K562 (cell line): ENCODE results near the gene ASMTL. TPM values are rescaled to one million over a fixed set of nuclear protein-coding genes. Genes with fewer than 3 reads are reported as not detected.
A peak's percentile ranks its signal among the peaks of the same experiment; 100 is the strongest.

ENCODE experiments used
- DMBX1 ChIP-seq: fragments of 250-450 bp; sonication (Bioruptor Pico); IDR thresholded peaks from 2 replicates; pipeline ENCODE4 v1.8.0; 2022; ENCODE audit warnings: inconsistent platforms, mild to moderate bottlenecking, moderate library complexity, borderline replicate concordance
- EHMT2 ChIP-seq: fragments of 450-650 bp; IDR thresholded peaks from 2 replicates; pipeline ENCODE4 v1.6.1; 2018; ENCODE audit warnings: antibody characterized with exemption
- FIP1L1 ChIP-seq: fragments of 200-400 bp; formaldehyde crosslinking; IDR thresholded peaks from 2 replicates; pipeline ENCODE4 v1.6.1; 2018; ENCODE audit warnings: mild to moderate bottlenecking, low read depth, low read length; ENCODE audit not compliant: poor library complexity, severe bottlenecking
- FOXJ2 ChIP-seq: fragments of 200-800 bp; sonication (Bioruptor generic); IDR thresholded peaks from 2 replicates; pipeline ENCODE4 v1.6.1; 2016; ENCODE audit warnings: missing genetic modification characterization, missing compliant biosample characterization
- GMEB1 ChIP-seq: fragments of 250-450 bp; sonication (Bioruptor Pico); IDR thresholded peaks from 2 replicates; pipeline ENCODE4 v1.4.0; 2020; ENCODE audit warnings: mild to moderate bottlenecking
- LARP7 ChIP-seq: fragments of 450-650 bp; IDR thresholded peaks from 2 replicates; pipeline ENCODE4 v1.6.1; 2016
- NCOA2 ChIP-seq, 2 experiments: fragments of 450-650 bp; IDR thresholded peaks; 2 replicates each; pipeline ENCODE4 v1.6.1; 2018; ENCODE audit warnings: mild to moderate bottlenecking in 2 of 2, moderate library complexity in 1 of 2; ENCODE audit not compliant: partially characterized antibody in 2 of 2
- NFXL1 ChIP-seq: fragments of 450-650 bp; formaldehyde crosslinking; IDR thresholded peaks from 2 replicates; pipeline ENCODE4 v1.4.0; 2021; ENCODE audit warnings: mild to moderate bottlenecking
- SMC3 ChIP-seq: conservative IDR thresholded peaks from 2 replicates; pipeline ENCODE4 v1.6.1; 2011; ENCODE audit warnings: low read depth, low read length, improper control_type of control experiment; ENCODE audit not compliant: insufficient read depth
- SPI1 ChIP-seq: IDR thresholded peaks from 2 replicates; pipeline ENCODE4 v1.6.1; 2011; ENCODE audit warnings: low read depth, low read length, control low read depth, borderline replicate concordance
- TSHZ1 ChIP-seq: fragments of 250-450 bp; sonication (Bioruptor Pico); IDR thresholded peaks from 2 replicates; pipeline ENCODE4 v1.4.0; 2020; ENCODE audit warnings: mild to moderate bottlenecking, moderate library complexity
- U2AF1 ChIP-seq: fragments of 200-400 bp; formaldehyde crosslinking; optimal IDR thresholded peaks from 2 replicates; pipeline ENCODE3; 2017; ENCODE audit warnings: mild to moderate bottlenecking, low read depth, low read length, moderate library complexity
- YBX1 ChIP-seq: fragments of 450-650 bp; IDR thresholded peaks from 2 replicates; pipeline ENCODE4 v1.7.1; 2016; ENCODE audit warnings: mild to moderate bottlenecking
- ZBTB43 ChIP-seq: sonication (generic); formaldehyde crosslinking; IDR thresholded peaks from 2 replicates; pipeline ENCODE4 v1.8.0; 2023; ENCODE audit warnings: mild to moderate bottlenecking, missing genetic modification reagents
- ZNF277 ChIP-seq: fragments of 250-450 bp; sonication (Bioruptor Pico); IDR thresholded peaks from 2 replicates; pipeline ENCODE4 v1.8.0; 2022; ENCODE audit warnings: inconsistent platforms, mild to moderate bottlenecking, moderate library complexity, borderline replicate concordance
- ZNF280B ChIP-seq: fragments of 250-450 bp; sonication (Bioruptor Pico); IDR thresholded peaks from 2 replicates; pipeline ENCODE4 v1.5.1; 2021; ENCODE audit warnings: mild to moderate bottlenecking
- polyA plus RNA-seq, 8 experiments: library from polyadenylated mRNA; depleted of rRNA in 4 of 8; stranded (reverse) in 5 of 8; unstranded in 3 of 8; fragments of >200 nt; fragmentation: Nextera tagmentation in 2 of 8; fragmentation: Illumina TruSeq in 1 of 8; extraction: Ambion mirVana in 2 of 8; extraction: Trizol in 1 of 8; gene quantifications; 2 replicates each; pipeline versions ENCODE4 v1.2.1 to v1.2.3, GENCODE V29; 2011 to 2014; ENCODE audit warnings: inconsistent platforms in 1 of 8, missing spikeins in 1 of 8
- total RNA-seq, 7 experiments: library from RNA; depleted of rRNA in 6 of 7; stranded (reverse); fragments of >200 nt in 6 of 7; fragmentation: Illumina TruSeq in 2 of 7; extraction: Trizol in 2 of 7; gene quantifications; 2 replicates each; pipeline versions ENCODE4 v1.2.1 to v1.2.3, GENCODE V29; 2011 to 2021; ENCODE audit warnings: low replicate concordance in 1 of 7
- TF ChIP-seq, protein P1 (sequence below): IDR thresholded peaks from 2 replicates; pipeline ENCODE4 v1.6.1; 2011; ENCODE audit not compliant: insufficient read length; ENCODE audit errors: extremely low read depth

ASMTL gene
- total and polyA plus RNA-seq, 9 of the 15 experiments (the other 6 are each of a cell fraction or from before 2014, with no cell fraction given), result 0.56 to 20.6 (median 7.6) TPM

GRCh38 chrX:1477801-1478458, 25.2 kb upstream of the ASMTL start (continued):
- TF ChIP-seq FOXJ2 (tag), result no peak
- no peak for TF ChIP-seq GMEB1
- TF ChIP-seq TSHZ1 (CRISPR knock-in tag), result no peak
- no peak for TF ChIP-seq SMC3
- no peak for TF ChIP-seq NCOA2 (IDR thresholded peaks at IDR 0.05; ENCODE audit: partially characterized antibody in 2 of 2)
- TF ChIP-seq FIP1L1, result no peak
- no peak for TF ChIP-seq NFXL1
- no peak for TF ChIP-seq EHMT2
- TF ChIP-seq U2AF1, result no peak
- no peak for TF ChIP-seq ZNF280B (CRISPR knock-in tag)
- no peak for TF ChIP-seq ZBTB43 (CRISPR knock-in tag)
- TF ChIP-seq LARP7, result no peak
- TF ChIP-seq ZNF277 (CRISPR knock-in tag), result no peak
- no peak for TF ChIP-seq YBX1
- TF ChIP-seq, protein P1, sequence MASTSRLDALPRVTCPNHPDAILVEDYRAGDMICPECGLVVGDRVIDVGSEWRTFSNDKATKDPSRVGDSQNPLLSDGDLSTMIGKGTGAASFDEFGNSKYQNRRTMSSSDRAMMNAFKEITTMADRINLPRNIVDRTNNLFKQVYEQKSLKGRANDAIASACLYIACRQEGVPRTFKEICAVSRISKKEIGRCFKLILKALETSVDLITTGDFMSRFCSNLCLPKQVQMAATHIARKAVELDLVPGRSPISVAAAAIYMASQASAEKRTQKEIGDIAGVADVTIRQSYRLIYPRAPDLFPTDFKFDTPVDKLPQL, result no peak
- TF ChIP-seq SPI1, result peak; percentile 61; the same call in 1 of the 2 replicates
- 0 out of 2 replicates have a peak, but pooled peaks have one; percentile 37 for TF ChIP-seq DMBX1 (CRISPR knock-in tag)
